Stimulated activated CD8-positive, alpha-beta memory T cell treated with anti-CD3 and anti-CD28 coated beads, Interleukin-15, amount 100 ng/mL, for 4 hours (primary cell): ENCODE data around the gene LRR1.
"Not testable (repeated sequence)": the region's sequence is repeated elsewhere in the genome, so short reads cannot be mapped to it uniquely, and the experiment has no call there.

Experiments
- DNase-seq, 2 donors: peaks; one replicate each; pipeline ENCODE4 v3.0.0-alpha.2; 2020; ENCODE audit warnings: low read depth in 2 of 2

Gene LRR1

GRCh38 chr14:49585803-49586672, 12.7 kb upstream of the LRR1 start, which contains the start of gene RPS29:
Gene RPS29 (minus strand): TSS chr14:49586380. CDS start chr14:49586346, 34 bp downstream.
- peak; percentile 97 for DNase-seq

- peak in 1 of 2 donors; percentile 32 for DNase-seq
Measured at GRCh38 chr14:49586673-49587460, 11.9 kb upstream of the LRR1 start.

- DNase-seq, result no peak
Measured at GRCh38 chr14:49589387-49589786, 9.4 kb upstream of the LRR1 start.

GRCh38 chr14:49593016-49593415, 5.7 kb upstream of the LRR1 start:
- no peak for DNase-seq

GRCh38 chr14:49594347-49595091, 4.2 kb upstream of the LRR1 start:
- no peak for DNase-seq

- no peak for DNase-seq
Measured at GRCh38 chr14:49598189-49598484, 603 bp upstream of the LRR1 start.

- DNase-seq, result no peak
Measured at GRCh38 chr14:49607583-49607982, 8.8 kb downstream of the LRR1 start.

GRCh38 chr14:49612251-49612650, 13.5 kb downstream of the LRR1 start:
- no peak for DNase-seq

- no peak for DNase-seq
Measured at GRCh38 chr14:49612671-49613070, 13.9 kb downstream of the LRR1 start.

GRCh38 chr14:49614196-49614595, 15.5 kb downstream of the LRR1 start:
- DNase-seq, result no peak

- no peak for DNase-seq
Measured at GRCh38 chr14:49615776-49616175, 17.0 kb downstream of the LRR1 start.

- no peak for DNase-seq
Measured at GRCh38 chr14:49617852-49618519, 19.2 kb downstream of the LRR1 start.

- DNase-seq, result not testable (repeated sequence)
Measured at GRCh38 chr14:49619273-49619672, 20.5 kb downstream of the LRR1 start.

- no peak for DNase-seq
Measured at GRCh38 chr14:49619730-49620129, 21.0 kb downstream of the LRR1 start.

GRCh38 chr14:49620182-49621113, 21.7 kb downstream of the LRR1 start, which contains the start of the genes MGAT2 and RPL36AL:
Gene MGAT2 (plus strand): TSS chr14:49620799. CDS start chr14:49621269, 470 bp downstream.
Gene RPL36AL (minus strand): TSS chr14:49620626. CDS start chr14:49619104, 1,522 bp downstream.
- DNase-seq, result peak; percentile 90 to 93

- DNase-seq, result no peak
Measured at GRCh38 chr14:49621114-49621881, 22.6 kb downstream of the LRR1 start.

- no peak for DNase-seq
Measured at GRCh38 chr14:49622022-49622607, 23.4 kb downstream of the LRR1 start.

GRCh38 chr14:49623387-49623786, 24.6 kb downstream of the LRR1 start:
- DNase-seq, result no peak
